Lower lobe of right lung (tissue), 2 donors: ENCODE data around the gene ASIC5. TPM values are rescaled to one million over a fixed set of nuclear protein-coding genes. Genes with fewer than 3 reads are reported as not detected.

Experiments used
- ATAC-seq, 2 donors: fragments of 200-7000 bp; cut with Tn5 transposase; one replicate each; pipeline ENCODE4 v1.9.1; 2020 to 2022; ENCODE audit warnings: mild to moderate bottlenecking in 2 of 2, moderate library complexity in 2 of 2
- DNase-seq: peaks from one replicate; pipeline ENCODE4 v3.0.0-alpha.2; 2020
- H3K27ac ChIP-seq: fragments of 200-600 bp; one replicate; pipeline ENCODE4 v1.8.0; 2022
- H3K27me3 ChIP-seq: fragments of 200-600 bp; one replicate; pipeline ENCODE4 v1.8.0; 2022; ENCODE audit warnings: low read depth
- H3K36me3 ChIP-seq: fragments of 200-600 bp; one replicate; pipeline ENCODE4 v1.8.0; 2022; ENCODE audit warnings: mild to moderate bottlenecking
- H3K4me1 ChIP-seq: fragments of 200-600 bp; one replicate; pipeline ENCODE4 v1.8.0; 2022
- H3K4me3 ChIP-seq: fragments of 200-600 bp; one replicate; pipeline ENCODE4 v1.8.0; 2022; ENCODE audit warnings: mild to moderate bottlenecking
- H3K9me3 ChIP-seq: fragments of 200-600 bp; one replicate; pipeline ENCODE4 v1.8.0; 2022
- intact Hi-C: fragments of 100-400 bp; cut with DNase I; formaldehyde crosslinking; loops from one replicate; pipeline ENCODE4 v1.11.0; 2022
- long read RNA-seq: library from polyadenylated mRNA; unstranded; transcript quantifications from one replicate; pipeline ENCODE4 v2.0.0, GENCODE V29; 2021
- total RNA-seq: library from RNA; stranded (reverse); fragmentation: NEBNext Ultra II Directional; extraction: Animal tissue kit (Norgen Biotek cat#: 25700); gene quantifications from one replicate; pipeline ENCODE4 v1.2.1, GENCODE V29; 2021
- TF ChIP-seq, protein P1 (sequence below): fragments of 200-600 bp; IDR thresholded peaks from one replicate; pipeline ENCODE4 v1.8.0; 2022; ENCODE audit warnings: antibody characterized with exemption, mild to moderate bottlenecking
- donor health status: DM: no; HTN: yes; CAD: no; lungs with severe emphysema.

The ASIC5 gene, protein sequence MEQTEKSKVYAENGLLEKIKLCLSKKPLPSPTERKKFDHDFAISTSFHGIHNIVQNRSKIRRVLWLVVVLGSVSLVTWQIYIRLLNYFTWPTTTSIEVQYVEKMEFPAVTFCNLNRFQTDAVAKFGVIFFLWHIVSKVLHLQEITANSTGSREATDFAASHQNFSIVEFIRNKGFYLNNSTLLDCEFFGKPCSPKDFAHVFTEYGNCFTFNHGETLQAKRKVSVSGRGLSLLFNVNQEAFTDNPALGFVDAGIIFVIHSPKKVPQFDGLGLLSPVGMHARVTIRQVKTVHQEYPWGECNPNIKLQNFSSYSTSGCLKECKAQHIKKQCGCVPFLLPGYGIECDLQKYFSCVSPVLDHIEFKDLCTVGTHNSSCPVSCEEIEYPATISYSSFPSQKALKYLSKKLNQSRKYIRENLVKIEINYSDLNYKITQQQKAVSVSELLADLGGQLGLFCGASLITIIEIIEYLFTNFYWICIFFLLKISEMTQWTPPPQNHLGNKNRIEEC
- not detected for total RNA-seq
- long read RNA-seq: 0 reads

DNA sequence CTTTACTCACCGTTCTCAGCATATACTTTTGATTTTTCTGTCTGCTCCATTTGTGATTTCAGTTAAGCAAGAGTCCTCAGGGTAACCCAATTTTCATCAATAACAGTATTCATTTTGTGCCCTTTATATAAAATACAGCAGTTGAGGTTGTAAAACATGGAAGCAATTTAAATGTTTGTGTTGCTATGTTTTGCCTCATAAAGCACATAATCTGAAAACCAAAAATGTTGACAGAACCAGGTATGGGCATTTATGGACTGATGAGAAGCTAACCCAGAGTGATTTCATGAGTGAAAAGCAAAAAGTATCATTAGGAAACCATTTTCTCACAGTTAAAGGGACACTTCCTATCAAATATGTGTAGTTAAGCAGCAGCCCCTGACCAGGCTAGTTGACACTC is at the start of gene ASIC5:
Gene ASIC5, minus strand, starts transcription at position 101 of the 400 bp plus-strand sequence. Its CDS starts 51 bp downstream, at position 50.
- ATAC-seq: no peak
- Histone ChIP-seq H3K4me3 (no peak within 1 kb of the TSS), H3K9me3 (no peaks in the 10 kb centered on the region), H3K4me1 (no peaks in the 10 kb centered on the region), H3K27me3 (no peaks in the 10 kb centered on the region), H3K27ac (no peak within 1 kb of the TSS), H3K36me3 (no peaks in the 10 kb centered on the region)
- intact Hi-C loops: no loop called here
- TF ChIP-seq, protein P1, sequence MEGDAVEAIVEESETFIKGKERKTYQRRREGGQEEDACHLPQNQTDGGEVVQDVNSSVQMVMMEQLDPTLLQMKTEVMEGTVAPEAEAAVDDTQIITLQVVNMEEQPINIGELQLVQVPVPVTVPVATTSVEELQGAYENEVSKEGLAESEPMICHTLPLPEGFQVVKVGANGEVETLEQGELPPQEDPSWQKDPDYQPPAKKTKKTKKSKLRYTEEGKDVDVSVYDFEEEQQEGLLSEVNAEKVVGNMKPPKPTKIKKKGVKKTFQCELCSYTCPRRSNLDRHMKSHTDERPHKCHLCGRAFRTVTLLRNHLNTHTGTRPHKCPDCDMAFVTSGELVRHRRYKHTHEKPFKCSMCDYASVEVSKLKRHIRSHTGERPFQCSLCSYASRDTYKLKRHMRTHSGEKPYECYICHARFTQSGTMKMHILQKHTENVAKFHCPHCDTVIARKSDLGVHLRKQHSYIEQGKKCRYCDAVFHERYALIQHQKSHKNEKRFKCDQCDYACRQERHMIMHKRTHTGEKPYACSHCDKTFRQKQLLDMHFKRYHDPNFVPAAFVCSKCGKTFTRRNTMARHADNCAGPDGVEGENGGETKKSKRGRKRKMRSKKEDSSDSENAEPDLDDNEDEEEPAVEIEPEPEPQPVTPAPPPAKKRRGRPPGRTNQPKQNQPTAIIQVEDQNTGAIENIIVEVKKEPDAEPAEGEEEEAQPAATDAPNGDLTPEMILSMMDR: no peak
- DNase-seq: no peak

DNA sequence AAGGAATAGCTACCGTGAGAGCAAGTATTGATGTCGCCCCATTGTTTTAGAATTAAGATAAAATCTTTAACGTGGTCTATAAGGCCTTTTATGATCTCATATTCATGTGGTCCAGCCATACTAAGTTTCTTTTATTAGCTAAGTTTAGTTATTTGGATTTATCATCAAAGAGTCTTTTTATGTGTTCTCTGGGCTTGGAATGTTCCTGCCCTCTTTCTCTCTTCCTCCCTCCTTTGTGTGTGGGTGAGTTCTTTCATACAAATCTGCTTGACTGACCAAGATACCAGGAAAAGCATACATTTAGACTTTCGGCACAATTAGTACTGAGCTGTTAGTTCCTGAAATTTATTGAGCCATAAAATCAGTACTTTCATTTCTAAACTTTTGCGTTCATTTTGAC is 48.7 kb upstream of the ASIC5 start:
- H3K27me3 ChIP-seq: no peaks in the 10 kb centered on the region
- H3K27ac ChIP-seq: no peak overlapping the region
- DNase-seq: no peak
- TF ChIP-seq, protein P1: no peak
- ATAC-seq: no peak
- H3K4me1 ChIP-seq: no peaks in the 10 kb centered on the region
- no peaks in the 10 kb centered on the region for H3K36me3 ChIP-seq
- no peak overlapping the region for H3K4me3 ChIP-seq
- intact Hi-C loops: no loop called here
- no peaks in the 10 kb centered on the region for H3K9me3 ChIP-seq

DNA sequence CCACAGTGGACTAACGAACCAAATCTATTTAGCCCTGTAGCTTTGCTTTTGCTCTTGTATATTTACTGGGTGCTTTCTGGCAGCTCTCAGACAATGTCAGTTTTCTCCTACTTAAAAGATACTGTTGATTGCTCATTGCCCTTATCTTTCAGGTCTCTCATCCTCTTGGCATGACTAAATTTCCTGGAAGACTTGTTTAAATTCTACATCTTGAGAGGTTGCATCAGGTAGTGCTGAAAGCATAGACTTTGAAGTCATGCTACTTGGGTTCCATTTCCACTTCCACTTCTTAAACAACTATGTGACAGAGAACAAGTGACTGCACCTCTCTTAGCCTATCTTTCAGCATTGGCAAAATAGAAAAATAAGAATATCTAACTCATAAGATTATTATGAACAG is 45.8 kb upstream of the ASIC5 start:
- H3K4me3 ChIP-seq: no peak overlapping the region
- intact Hi-C loops: no loop called here
- H3K9me3 ChIP-seq: no peaks in the 10 kb centered on the region
- no peaks in the 10 kb centered on the region for H3K27me3 ChIP-seq
- H3K27ac ChIP-seq: no peak overlapping the region
- H3K4me1 ChIP-seq: no peaks in the 10 kb centered on the region
- TF ChIP-seq, protein P1: no peak
- H3K36me3 ChIP-seq: no peaks in the 10 kb centered on the region
- DNase-seq (no peak), ATAC-seq (no peak)

DNA sequence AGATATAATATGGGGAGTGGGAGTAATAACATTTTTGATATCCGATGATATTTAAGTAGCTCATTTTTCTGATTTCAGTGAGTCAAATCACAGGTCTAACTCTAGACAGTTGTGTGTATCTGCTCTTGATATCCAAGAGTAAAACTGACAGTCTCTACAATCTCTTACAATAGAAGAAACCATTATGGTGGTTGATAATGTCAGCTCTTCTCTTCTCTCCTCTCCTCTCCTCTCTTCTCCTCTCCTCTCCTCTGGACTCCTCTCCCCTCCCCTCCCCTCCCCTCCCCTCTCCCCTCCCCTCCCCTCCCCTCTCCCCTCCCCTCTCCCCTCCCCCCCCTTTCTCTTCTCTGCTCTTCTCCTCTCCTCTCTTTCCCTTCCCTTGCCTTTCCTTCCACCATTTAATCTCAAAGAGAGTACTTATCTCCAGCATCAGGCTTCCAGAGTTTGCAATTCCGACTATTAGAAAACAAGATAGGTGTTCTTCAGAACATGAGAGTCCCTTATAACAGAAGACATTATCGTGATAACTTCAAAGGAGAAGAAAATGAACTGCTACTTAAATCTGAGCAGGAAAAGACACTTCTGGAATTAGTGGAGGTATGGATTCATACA is 43.6 kb upstream of the ASIC5 start:
- Histone ChIP-seq H3K4me1 (no peaks in the 10 kb centered on the region), H3K27me3 (no peaks in the 10 kb centered on the region), H3K27ac (no peak overlapping the region), H3K36me3 (no peaks in the 10 kb centered on the region), H3K9me3 (no peaks in the 10 kb centered on the region), H3K4me3 (no peak overlapping the region)
- TF ChIP-seq, protein P1: no peak
- intact Hi-C loops: no loop called here
- ATAC-seq (no peak), DNase-seq (no peak)

DNA sequence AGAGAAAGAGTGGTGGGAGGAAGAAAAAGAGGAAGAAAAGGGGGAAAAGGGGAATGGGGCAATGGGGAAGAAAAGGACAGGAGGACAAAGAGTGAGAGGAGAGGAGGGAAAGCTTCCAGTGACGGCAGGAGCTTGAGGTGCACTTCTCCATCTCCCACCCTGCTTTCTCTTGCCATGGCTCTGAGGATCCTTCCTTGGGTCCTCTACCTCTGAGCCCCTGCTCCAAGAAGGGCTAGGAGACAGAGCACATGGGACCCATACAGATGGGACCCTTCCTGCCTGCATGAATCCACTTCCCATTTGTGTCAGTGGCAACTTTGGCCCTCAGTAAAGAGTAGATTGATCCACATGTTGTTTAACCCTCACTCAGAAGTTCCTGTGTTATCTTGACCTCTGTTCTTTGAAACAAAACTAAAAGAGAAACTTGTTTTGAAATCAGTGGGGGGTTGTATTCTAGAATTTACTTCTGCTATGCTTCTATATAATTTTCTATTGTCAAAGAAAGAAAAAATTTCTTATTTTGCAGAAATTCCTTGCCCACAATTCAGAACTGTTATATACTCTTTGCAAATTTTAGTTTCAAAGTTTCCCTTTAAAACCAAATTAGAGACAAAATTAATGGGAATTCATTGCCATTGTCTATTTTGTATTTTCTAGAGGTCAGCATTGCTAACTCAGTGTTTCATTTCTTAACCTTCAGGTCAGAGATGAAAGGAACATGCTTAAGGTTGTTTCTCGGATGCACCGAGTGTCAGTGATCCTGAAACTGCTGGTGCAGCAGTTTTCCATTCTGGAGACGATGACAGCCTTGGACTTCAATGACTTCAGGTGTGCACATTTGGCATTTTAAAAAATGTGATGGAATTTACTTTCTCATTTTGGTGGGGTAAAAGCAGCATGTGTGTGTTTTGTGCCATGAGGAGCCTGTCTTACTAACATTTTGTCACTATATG is 42.4 kb upstream of the ASIC5 start:
- Histone ChIP-seq H3K4me1 (no peaks in the 10 kb centered on the region), H3K27ac (no peak overlapping the region), H3K36me3 (no peaks in the 10 kb centered on the region), H3K27me3 (no peaks in the 10 kb centered on the region), H3K4me3 (no peak overlapping the region), H3K9me3 (no peaks in the 10 kb centered on the region)
- intact Hi-C loops: no loop called here
- ATAC-seq (peak in 1 of 2 donors; percentile 32), DNase-seq (no peak)
- TF ChIP-seq, protein P1: no peak
